Skeletal muscle tissue (tissue), 4 donors: ENCODE data around the gene ORAI2. TPM values are rescaled to one million over a fixed set of nuclear protein-coding genes. Genes with fewer than 3 reads are reported as not detected.

Experiments
- H3K27ac ChIP-seq: one replicate; pipeline ENCODE4 v1.7.0; 2013; ENCODE audit warnings: mild to moderate bottlenecking, low read depth, low read length, inconsistent platforms
- H3K27me3 ChIP-seq, 3 donors: one replicate each; pipeline ENCODE4 v1.7.0; 2013; ENCODE audit warnings: low read length in 3 of 3; ENCODE audit not compliant: control insufficient read depth in 3 of 3, insufficient read depth in 3 of 3
- H3K36me3 ChIP-seq, 3 donors: one replicate each; pipeline ENCODE4 v1.7.0; 2013; ENCODE audit warnings: low read length in 3 of 3; ENCODE audit not compliant: control insufficient read depth in 3 of 3, insufficient read depth in 3 of 3
- H3K4me1 ChIP-seq, 3 donors: one replicate each; pipeline ENCODE4 v1.7.0; 2013; ENCODE audit warnings: low read length in 3 of 3, mild to moderate bottlenecking in 3 of 3; ENCODE audit not compliant: control insufficient read depth in 3 of 3, insufficient read depth in 3 of 3
- H3K4me3 ChIP-seq, 3 donors: one replicate each; pipeline ENCODE4 v1.7.0; 2013; ENCODE audit warnings: low read length in 3 of 3
- H3K9ac ChIP-seq, 3 donors: one replicate each; pipeline ENCODE4 v1.7.0; 2013; ENCODE audit warnings: low read length in 3 of 3, mild to moderate bottlenecking in 3 of 3, moderate library complexity in 2 of 3, low read depth in 1 of 3
- H3K9me3 ChIP-seq, 3 donors: one replicate each; pipeline ENCODE4 v1.7.0; 2013; ENCODE audit warnings: low read length in 3 of 3; ENCODE audit not compliant: control insufficient read depth in 3 of 3
- total RNA-seq: library from RNA; depleted of rRNA; stranded (reverse); fragments of >200 nt; gene quantifications from one replicate; pipeline ENCODE4 v1.2.3, GENCODE V29; 2014
- donor health status: Osteomylitis.

Gene ORAI2
- total RNA-seq, 1 donor from 2014 or later = 3.1 TPM

DNA sequence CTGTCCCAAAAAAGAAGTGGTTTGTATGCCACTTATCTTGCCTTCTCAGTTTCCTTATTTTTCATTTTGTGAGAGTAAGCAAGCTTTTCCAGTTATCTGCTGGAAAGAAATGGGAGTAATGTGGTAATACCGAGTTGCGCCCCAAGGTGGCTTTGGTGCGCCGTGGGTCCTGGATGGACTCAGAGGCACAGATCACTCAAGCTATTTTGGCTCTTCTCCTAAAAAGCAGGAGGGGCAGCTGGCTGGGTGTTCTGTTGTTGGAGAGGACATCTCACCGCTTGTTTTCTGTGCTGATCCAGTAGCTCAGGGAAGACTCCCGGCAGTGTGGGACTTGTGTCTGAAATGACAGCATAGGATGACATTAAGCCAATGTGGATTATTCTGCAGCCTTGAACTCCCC, 20.8 kb upstream of the ORAI2 start:
- H3K27ac ChIP-seq = no peak overlapping the region
- no peaks in the 10 kb centered on the region for H3K27me3 ChIP-seq
- peaks cover 0 to 2% (median 0%) of the 10 kb centered on the region in 3 donors for H3K9me3 ChIP-seq
- H3K4me3 ChIP-seq = no peak overlapping the region
- H3K4me1 ChIP-seq = peaks cover 7 to 13% (median 11%) of the 10 kb centered on the region in 3 donors
- no peak overlapping the region for H3K9ac ChIP-seq
- peaks cover 39 to 52% (median 51%) of the 10 kb centered on the region in 3 donors for H3K36me3 ChIP-seq

DNA sequence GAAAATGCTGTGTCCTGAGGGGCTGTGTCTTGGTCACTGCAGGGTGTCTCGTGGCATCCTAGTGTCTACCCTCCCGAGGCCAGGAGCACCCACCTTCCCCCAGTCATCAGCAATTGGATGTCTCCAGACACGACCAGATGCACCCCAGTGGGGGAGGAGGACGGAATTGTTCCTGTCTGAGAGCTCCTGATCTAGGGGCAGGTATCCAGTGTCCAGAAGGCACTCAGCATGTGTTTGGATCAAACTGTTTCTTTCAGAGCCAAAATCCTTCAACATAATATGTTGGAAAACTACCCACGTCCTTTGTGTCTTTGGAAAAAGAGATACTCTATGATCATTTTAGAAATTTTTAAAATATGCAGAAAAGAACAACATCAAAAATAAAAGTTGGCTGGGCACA, 20.3 kb upstream of the ORAI2 start:
- H3K27ac ChIP-seq = no peak overlapping the region
- H3K4me1 ChIP-seq = peaks cover 7 to 13% (median 11%) of the 10 kb centered on the region in 3 donors
- no peaks in the 10 kb centered on the region for H3K27me3 ChIP-seq
- H3K4me3 ChIP-seq = no peak overlapping the region
- peaks cover 33 to 47% (median 45%) of the 10 kb centered on the region in 3 donors for H3K36me3 ChIP-seq
- no peak overlapping the region for H3K9ac ChIP-seq
- H3K9me3 ChIP-seq = peaks cover 0 to 2% (median 0%) of the 10 kb centered on the region in 3 donors

DNA sequence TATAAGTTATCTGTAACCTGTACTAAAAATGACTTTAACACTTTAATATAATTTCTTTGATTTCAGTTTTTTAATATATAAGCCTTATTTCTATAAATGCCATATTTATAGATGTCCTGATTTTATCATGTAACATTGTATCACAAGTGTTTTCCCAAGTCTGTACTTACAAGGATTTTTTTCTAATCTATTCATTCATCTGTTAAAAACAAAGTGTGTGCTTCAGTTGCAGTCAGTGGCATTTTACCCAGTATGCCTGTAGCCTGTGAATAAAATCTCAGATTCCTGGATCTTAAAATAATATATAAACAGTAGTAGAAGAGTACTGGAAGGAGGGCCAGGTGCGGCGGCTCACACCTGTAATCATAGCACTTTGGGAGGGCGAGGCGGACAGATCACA, 19.8 kb upstream of the ORAI2 start:
- peaks cover 7 to 13% (median 11%) of the 10 kb centered on the region in 3 donors for H3K4me1 ChIP-seq
- H3K9ac ChIP-seq = no peak overlapping the region
- no peak overlapping the region for H3K4me3 ChIP-seq
- peaks cover 0 to 2% (median 0%) of the 10 kb centered on the region in 3 donors for H3K9me3 ChIP-seq
- H3K27ac ChIP-seq = no peak overlapping the region
- no peaks in the 10 kb centered on the region for H3K27me3 ChIP-seq
- H3K36me3 ChIP-seq = peaks cover 29 to 45% (median 44%) of the 10 kb centered on the region in 3 donors

DNA sequence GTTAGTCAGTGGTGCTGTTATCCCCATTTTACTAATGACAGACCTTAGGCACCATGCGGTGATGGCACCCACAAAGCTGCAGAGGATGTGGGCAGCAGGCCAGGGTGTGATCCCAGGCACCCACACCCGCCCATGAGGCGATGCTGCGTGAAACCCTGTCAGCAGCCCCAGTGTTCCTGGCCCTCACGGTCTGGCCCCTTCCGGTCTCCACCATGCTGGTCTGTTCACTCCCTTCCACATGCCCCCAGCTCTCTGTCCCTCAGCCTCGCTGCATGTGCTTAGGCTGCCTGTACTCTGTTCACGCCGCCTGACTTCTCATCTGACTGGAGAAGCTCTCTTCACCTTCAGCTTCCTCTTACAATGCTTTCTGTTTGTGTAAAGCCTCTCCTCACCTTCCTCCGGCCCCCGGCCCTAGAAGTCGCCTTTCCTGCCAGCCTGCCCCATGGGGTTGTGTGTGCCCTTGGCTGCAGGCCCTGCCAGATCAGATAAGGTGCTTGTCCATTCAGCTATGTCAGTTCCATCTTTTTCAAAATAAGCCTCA, 17.6 kb upstream of the ORAI2 start:
- Histone ChIP-seq H3K9me3 (no peaks in the 10 kb centered on the region), H3K9ac (no peak overlapping the region), H3K4me3 (no peak overlapping the region), H3K27ac (no peak overlapping the region), H3K4me1 (peaks cover 7 to 13% (median 11%) of the 10 kb centered on the region in 3 donors), H3K27me3 (no peaks in the 10 kb centered on the region), H3K36me3 (peaks cover 25 to 33% (median 31%) of the 10 kb centered on the region in 3 donors)

DNA sequence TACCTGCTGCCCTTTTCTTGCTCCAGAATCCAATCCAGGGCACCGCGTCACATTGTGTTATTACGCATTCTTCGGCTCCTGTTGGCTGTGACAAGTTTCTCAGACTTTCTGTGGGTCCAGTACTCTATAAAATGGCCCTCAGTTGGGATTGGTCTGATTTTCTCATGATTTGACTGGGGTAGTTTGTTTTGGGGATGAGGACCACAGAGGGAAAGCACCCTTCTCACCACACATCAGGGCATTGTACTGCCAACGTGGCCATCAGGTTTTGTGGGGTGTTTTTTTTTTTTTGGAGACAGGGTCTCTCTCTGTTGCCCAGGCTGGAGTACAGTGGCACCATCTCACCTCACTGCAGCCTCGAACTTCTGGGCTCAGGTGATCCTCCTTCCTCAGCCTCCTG, 17.0 kb upstream of the ORAI2 start:
- H3K27ac ChIP-seq = no peak overlapping the region
- H3K4me3 ChIP-seq = no peak overlapping the region
- no peaks in the 10 kb centered on the region for H3K9me3 ChIP-seq
- H3K36me3 ChIP-seq = peaks cover 23 to 31% (median 29%) of the 10 kb centered on the region in 3 donors
- H3K27me3 ChIP-seq = no peaks in the 10 kb centered on the region
- peaks cover 7 to 13% (median 11%) of the 10 kb centered on the region in 3 donors for H3K4me1 ChIP-seq
- H3K9ac ChIP-seq = no peak overlapping the region

DNA sequence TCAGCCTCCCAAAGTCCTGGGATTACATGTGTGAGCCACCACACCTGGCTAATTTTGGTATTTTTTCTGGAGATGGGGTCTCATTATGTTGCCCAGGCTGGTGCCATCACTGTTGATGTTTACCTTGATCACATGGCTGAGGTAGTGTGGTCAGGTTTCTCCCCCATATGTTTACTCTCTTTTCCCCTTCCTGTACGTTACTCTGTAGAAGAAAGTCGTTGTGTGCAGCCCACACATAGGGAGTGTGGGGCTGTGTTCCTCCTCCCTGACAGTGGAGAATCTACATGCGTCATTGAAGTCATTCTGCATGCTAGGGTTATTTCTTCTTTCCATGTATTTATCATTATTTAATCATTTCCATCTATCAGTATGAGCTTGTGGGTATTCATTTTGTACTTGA, 16.3 kb upstream of the ORAI2 start:
- Histone ChIP-seq H3K4me3 (no peak overlapping the region), H3K9me3 (no peaks in the 10 kb centered on the region), H3K27ac (no peak overlapping the region), H3K9ac (no peak overlapping the region), H3K4me1 (peaks cover 7 to 12% (median 11%) of the 10 kb centered on the region in 3 donors), H3K27me3 (no peaks in the 10 kb centered on the region), H3K36me3 (peaks cover 24 to 31% (median 26%) of the 10 kb centered on the region in 3 donors)

DNA sequence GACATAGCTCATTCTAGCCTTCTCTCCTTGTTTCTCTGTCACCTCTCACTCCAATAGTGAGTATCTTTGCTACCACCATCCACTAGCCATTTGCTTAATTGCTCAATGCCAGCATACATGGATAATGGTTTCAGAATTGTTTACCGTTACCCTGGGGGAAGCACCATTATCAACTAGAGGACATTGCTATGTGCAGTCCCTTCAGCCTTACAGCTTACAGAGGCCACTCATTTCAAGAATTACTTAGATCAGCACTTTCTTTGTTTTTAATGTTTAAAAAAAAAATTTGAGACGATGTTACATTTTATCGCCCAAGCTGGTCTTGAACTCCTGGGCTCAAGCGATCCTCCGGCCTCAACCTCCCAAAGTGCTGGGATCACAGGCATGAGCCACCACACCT, 14.8 kb upstream of the ORAI2 start:
- no peaks in the 10 kb centered on the region for H3K9me3 ChIP-seq
- no peak overlapping the region for H3K9ac ChIP-seq
- H3K4me1 ChIP-seq = no peaks in the 10 kb centered on the region
- H3K27me3 ChIP-seq = no peaks in the 10 kb centered on the region
- peaks cover 22 to 31% (median 23%) of the 10 kb centered on the region in 3 donors for H3K36me3 ChIP-seq
- no peak overlapping the region for H3K4me3 ChIP-seq
- no peak overlapping the region for H3K27ac ChIP-seq

DNA sequence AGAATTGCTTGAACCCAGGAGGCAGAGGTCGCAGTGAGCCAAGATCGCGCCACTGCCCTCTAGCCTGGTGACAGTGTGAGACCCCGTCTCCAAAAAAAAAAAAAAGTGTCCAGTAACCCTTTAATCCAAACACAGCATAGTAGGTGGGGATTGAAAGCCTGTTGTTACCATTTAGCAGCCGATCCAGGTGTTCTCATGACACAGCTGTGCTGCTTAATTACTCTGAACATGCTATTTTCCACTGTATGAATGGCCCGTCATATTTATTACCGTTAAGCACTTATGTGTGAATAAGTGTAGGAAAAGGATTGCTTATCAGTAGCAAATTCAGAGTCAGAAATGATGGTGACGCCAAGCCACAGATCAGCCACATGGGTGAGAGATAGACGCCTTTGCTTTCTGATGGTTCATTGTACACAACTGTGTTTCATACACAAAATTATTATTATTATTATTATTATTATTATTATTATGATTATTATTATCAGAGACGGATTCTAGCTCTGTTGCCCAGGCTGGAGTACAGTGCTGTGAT, 11.6 kb upstream of the ORAI2 start:
- Histone ChIP-seq H3K27me3 (no peaks in the 10 kb centered on the region), H3K27ac (no peak overlapping the region), H3K36me3 (peaks cover 28 to 44% (median 38%) of the 10 kb centered on the region in 3 donors), H3K4me3 (no peak overlapping the region), H3K4me1 (peaks cover 3 to 10% (median 5%) of the 10 kb centered on the region in 3 donors), H3K9me3 (no peaks in the 10 kb centered on the region), H3K9ac (no peak overlapping the region)

DNA sequence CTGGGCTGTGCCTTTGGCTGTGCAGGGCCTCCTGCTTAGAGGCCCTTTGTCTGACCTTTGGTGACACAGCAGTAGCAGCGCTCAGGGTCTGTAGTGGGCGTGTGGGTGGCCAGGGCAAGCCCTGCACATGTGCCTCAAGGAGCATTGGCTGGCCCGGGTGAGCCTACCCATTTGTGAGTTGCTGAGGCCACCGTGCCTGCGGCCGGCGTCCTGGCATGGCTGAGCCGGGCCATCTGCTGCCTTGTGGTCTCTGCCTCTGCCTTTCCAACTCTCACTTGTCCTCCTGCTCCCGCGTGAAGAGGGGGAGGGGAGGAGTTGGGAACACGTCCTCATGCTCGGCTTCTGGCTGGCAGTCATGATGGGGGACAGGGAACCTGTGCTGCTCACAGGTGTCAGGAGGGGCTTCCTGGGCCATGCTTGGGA, 9.2 kb upstream of the ORAI2 start:
- Histone ChIP-seq H3K36me3 (peaks cover 28 to 38% (median 36%) of the 10 kb centered on the region in 3 donors), H3K27ac (no peak overlapping the region), H3K9ac (no peak overlapping the region), H3K4me1 (peaks cover 3 to 11% (median 5%) of the 10 kb centered on the region in 3 donors), H3K9me3 (no peaks in the 10 kb centered on the region), H3K27me3 (no peaks in the 10 kb centered on the region), H3K4me3 (no peak overlapping the region)

DNA sequence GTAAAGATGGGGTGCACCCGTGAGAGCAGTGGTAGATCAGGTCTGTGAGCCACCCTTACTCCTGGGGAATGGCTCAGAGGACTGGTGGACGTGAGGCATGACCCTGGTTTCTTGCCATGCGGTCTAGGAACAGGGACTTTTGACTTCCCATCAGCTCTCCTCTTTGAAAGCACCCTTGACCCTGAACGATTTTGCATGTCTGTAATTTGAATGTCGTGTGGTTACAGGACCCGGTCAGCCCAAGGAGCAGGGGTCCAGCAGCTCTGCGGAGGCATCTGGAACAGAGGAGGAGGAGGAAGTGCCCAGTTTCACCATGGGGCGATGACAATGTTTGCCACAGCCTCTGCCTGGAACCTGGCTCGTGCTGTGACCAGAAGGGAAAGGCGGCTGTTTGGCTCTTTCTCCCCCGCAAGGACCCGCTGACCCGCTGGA, 8.6 kb upstream of the ORAI2 start:
- no peaks in the 10 kb centered on the region for H3K9me3 ChIP-seq
- no peak overlapping the region for H3K4me3 ChIP-seq
- no peaks in the 10 kb centered on the region for H3K27me3 ChIP-seq
- peak overlapping the region in 1 of 3 donors; percentile 1 for H3K9ac ChIP-seq
- H3K4me1 ChIP-seq = peaks cover 3 to 11% (median 5%) of the 10 kb centered on the region in 3 donors
- H3K36me3 ChIP-seq = peaks cover 28 to 34% (median 32%) of the 10 kb centered on the region in 3 donors
- H3K27ac ChIP-seq = no peak overlapping the region
